ENCODE data around the gene TCERG1. TPM values are rescaled to one million over a fixed set of nuclear protein-coding genes. Genes with fewer than 3 reads are reported as not detected.

The TCERG1 gene
- total RNA-seq, 1 experiment from 2014 or later: 112 TPM

GRCh38 chr5:146523698-146524097 is 76.6 kb downstream of the TCERG1 start:
- H3K4me1 ChIP-seq (ENCODE audit: insufficient read depth, low read length): no peaks in the 10 kb centered on the region; the same call in 1 of the 2 replicates
- H4K8ac ChIP-seq (replicated peaks; ENCODE audit: insufficient read length, low read depth, low read length): no peak overlapping the region
- no peak overlapping the region for H3K56ac ChIP-seq (ENCODE audit: insufficient read length, low read depth, low read length)
- no peak overlapping the region for H3K14ac ChIP-seq (ENCODE audit: insufficient read depth, low read length)
- no peak overlapping the region for H3K4ac ChIP-seq (ENCODE audit: low read depth, low read length)
- no CpG with 5 or more reads among the region's 3 CpGs for WGBS (ENCODE audit: extremely low coverage, insufficient read length, low lambda C conversion rate)
- H3K27ac ChIP-seq (ENCODE audit: insufficient read length, low read depth, low read length): no peak overlapping the region
- H2AK5ac ChIP-seq (ENCODE audit: insufficient read length, low read length): no peak overlapping the region
- H3K23me2 ChIP-seq (ENCODE audit: insufficient read length, low read depth, low read length, poor library complexity, severe bottlenecking): no peaks in the 10 kb centered on the region
- Mint-ChIP-seq H3K36me3 (ENCODE audit: insufficient read depth in 1 of 3, low read depth in 3 of 3) (no peaks in the 10 kb centered on the region), H3K4me3 (no peak overlapping the region), H3K9me3 (no peaks in the 10 kb centered on the region), H3K27ac (no peak overlapping the region), H3K27me3 (ENCODE audit: low read depth) (no peaks in the 10 kb centered on the region), H3K4me1 (peaks cover 0 to 3% of the 10 kb centered on the region in 2 experiments; a peak in 1 of 4 replicates)
- no peaks in the 10 kb centered on the region for H3K79me2 ChIP-seq (ENCODE audit: insufficient read depth, low read length)
- DNase-seq: no peak
- no peak overlapping the region for H2BK15ac ChIP-seq (ENCODE audit: low read depth, low read length)
- H3T11ph ChIP-seq (ENCODE audit: low read length): no peak overlapping the region
- no peaks in the 10 kb centered on the region for H3K27me3 ChIP-seq (ENCODE audit: insufficient read depth, low read length)
- H4K5ac ChIP-seq (ENCODE audit: insufficient read length, low read depth, low read length): no peak overlapping the region
- no peak overlapping the region for H3K23ac ChIP-seq (ENCODE audit: insufficient read length, low read depth, low read length)
- no peak overlapping the region for H2AFZ ChIP-seq (ENCODE audit: low read length)
- no peak overlapping the region for H2BK5ac ChIP-seq (ENCODE audit: insufficient read length, low read length)
- no peak overlapping the region for H3K18ac ChIP-seq (ENCODE audit: insufficient read length, low read depth, low read length)
- TF ChIP-seq CTCF (conservative IDR thresholded peaks at IDR 0.05): no peak
- no peak overlapping the region for H3K9ac ChIP-seq (ENCODE audit: extremely low read depth, insufficient read length, low read length)
- H4K20me1 ChIP-seq (ENCODE audit: control insufficient read depth, insufficient read depth, insufficient read length): no peaks in the 10 kb centered on the region
- H3K79me1 ChIP-seq (ENCODE audit: insufficient read depth, low read depth, low read length, poor library complexity, severe bottlenecking): no peaks in the 10 kb centered on the region
- H4K91ac ChIP-seq (ENCODE audit: insufficient read length, low read depth, low read length): no peak overlapping the region
- no peak overlapping the region for H2BK12ac ChIP-seq (ENCODE audit: insufficient read length, low read depth, low read length)
- H2BK20ac ChIP-seq (ENCODE audit: low read depth, low read length, poor library complexity, severe bottlenecking): no peak overlapping the region
- H3K9me3 ChIP-seq (ENCODE audit: control insufficient read depth, low read depth, low read length): no peaks in the 10 kb centered on the region
- no peak overlapping the region for H2BK120ac ChIP-seq (ENCODE audit: low read depth, low read length, poor library complexity, severe bottlenecking)
- H3K4me2 ChIP-seq (ENCODE audit: insufficient read depth, insufficient read length, low read length): no peak overlapping the region
